SJCRH30 (cell line): ENCODE data around the gene TPX2. TPM values are rescaled to one million over a fixed set of nuclear protein-coding genes. Genes with fewer than 3 reads are reported as not detected.

ENCODE experiments used
- DNase-seq, 2 experiments: peaks; one replicate each; pipeline ENCODE4 v3.0.0-alpha.2; 2015 to 2020
- H3K27ac ChIP-seq: fragments of 250-450 bp; sonication (Bioruptor Pico); 2 replicates; pipeline ENCODE4 v1.5.1; 2020; ENCODE audit warnings: mild to moderate bottlenecking, moderate library complexity
- H3K27me3 ChIP-seq: fragments of 250-450 bp; sonication (Bioruptor Pico); 2 replicates; pipeline ENCODE4 v1.5.1; 2020; ENCODE audit warnings: mild to moderate bottlenecking, moderate library complexity
- H3K36me3 ChIP-seq: fragments of 250-450 bp; sonication (Bioruptor Pico); 2 replicates; pipeline ENCODE4 v1.5.1; 2020; ENCODE audit warnings: mild to moderate bottlenecking, moderate library complexity
- H3K4me1 ChIP-seq: fragments of 250-450 bp; sonication (Bioruptor Pico); 2 replicates; pipeline ENCODE4 v1.5.1; 2020; ENCODE audit warnings: mild to moderate bottlenecking, moderate library complexity
- H3K4me3 ChIP-seq: fragments of 250-450 bp; sonication (Bioruptor Pico); 2 replicates; pipeline ENCODE4 v1.5.1; 2020; ENCODE audit warnings: mild to moderate bottlenecking, moderate library complexity
- H3K9me3 ChIP-seq: fragments of 250-450 bp; sonication (Bioruptor Pico); replicated peaks from 2 replicates; pipeline ENCODE4 v1.5.1; 2020; ENCODE audit warnings: mild to moderate bottlenecking, moderate library complexity
- total RNA-seq: library from RNA; depleted of rRNA; stranded (reverse); fragments of >200 nt; shearing (Covaris generic); gene quantifications from 2 replicates; pipeline ENCODE4 v1.2.3, GENCODE V29; 2014

TPX2 gene
- total RNA-seq, 1 experiment from 2014 or later = 237 TPM

- Histone ChIP-seq H3K4me1 (peaks cover 54% of the 10 kb centered on the region), H3K9me3 (no peaks in the 10 kb centered on the region), H3K4me3 (peak overlapping the region; percentile 13), H3K27me3 (no peaks in the 10 kb centered on the region), H3K36me3 (no peaks in the 10 kb centered on the region), H3K27ac (peak overlapping the region; percentile 90)
- peak; percentile 93 to 98 for DNase-seq
Observed at GRCh38 chr20:31833130-31833930, 94.2 kb downstream of the TPX2 start.

- H3K27ac ChIP-seq = peak overlapping the region; percentile 90
Observed at GRCh38 chr20:31833931-31834521, 94.9 kb downstream of the TPX2 start.

DNA sequence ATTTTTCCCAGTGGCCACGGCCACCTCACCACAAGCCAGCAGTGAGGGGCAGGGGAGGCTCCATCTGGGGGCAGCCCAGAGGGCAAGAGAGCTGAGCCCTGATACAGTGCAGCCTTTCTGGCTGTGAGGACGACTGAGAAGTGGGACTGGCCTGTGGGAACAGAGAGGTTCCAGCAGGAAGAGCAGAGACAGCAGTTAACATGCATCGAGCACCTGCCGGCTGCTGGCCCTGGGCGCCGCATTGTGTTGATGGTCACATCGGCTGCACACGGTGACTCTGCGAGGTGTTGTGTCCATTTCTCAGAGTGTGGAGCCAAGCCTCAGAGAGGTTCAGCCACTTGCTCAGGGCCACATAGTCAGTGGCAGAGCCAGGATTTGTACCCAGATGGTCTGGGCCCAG is 96.5 kb downstream of the TPX2 start:
- Histone ChIP-seq H3K4me1 (peaks cover 72% of the 10 kb centered on the region), H3K27me3 (no peaks in the 10 kb centered on the region), H3K9me3 (no peaks in the 10 kb centered on the region), H3K4me3 (no peak overlapping the region), H3K27ac (peak overlapping the region; percentile 90), H3K36me3 (no peaks in the 10 kb centered on the region)
- DNase-seq = peak; percentile 61 to 74

More at GRCh38 chr20:31833931-31834521, 94.9 kb downstream of the TPX2 start:
- Histone ChIP-seq H3K36me3 (no peaks in the 10 kb centered on the region), H3K9me3 (no peaks in the 10 kb centered on the region), H3K4me3 (peak overlapping the region; percentile 13), H3K27me3 (no peaks in the 10 kb centered on the region), H3K4me1 (peaks cover 60% of the 10 kb centered on the region)
- peak; percentile 97 for DNase-seq

DNA sequence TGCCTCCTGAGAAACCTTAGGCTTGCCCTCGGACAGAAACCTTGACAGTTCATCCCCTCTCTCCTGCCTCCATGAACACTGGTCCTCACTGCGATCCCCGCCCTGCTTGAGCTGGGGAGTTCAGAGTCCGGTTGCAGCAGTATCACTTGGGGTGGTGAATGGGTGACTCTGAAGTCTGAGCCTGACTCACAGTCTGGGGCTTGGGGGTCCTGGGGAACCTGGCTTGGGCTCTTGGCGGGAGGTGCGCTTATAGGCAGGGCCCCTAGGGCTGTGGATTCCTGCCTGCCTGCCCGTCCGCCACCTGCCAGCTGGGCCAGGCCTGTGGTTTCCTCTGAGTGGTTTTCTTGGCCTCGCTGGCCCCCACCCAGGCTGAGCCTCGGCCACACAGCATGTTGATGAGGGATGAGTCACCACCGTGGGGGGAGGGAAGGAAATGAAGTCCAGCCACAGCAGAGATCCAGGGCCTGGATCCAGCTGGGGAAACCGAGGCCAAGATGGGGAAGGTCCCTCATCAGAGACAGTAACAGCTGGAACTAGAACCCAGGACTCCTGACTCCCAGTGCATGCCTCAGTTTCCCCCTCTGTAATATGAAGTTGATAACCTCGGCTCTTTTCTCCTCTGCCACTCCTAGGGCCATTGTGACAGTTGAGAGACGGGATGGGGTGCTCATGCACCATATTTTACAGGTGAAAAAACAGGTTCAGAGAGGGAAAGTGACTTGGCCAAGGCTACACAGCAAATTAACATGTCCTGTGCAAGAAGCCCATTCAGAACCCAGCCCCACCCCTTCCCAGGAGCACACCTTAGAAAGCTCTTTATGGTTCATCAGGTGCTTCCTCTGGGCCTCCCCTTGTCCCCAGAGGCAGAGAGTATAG is 97.1 kb downstream of the TPX2 start:
- Histone ChIP-seq H3K4me3 (no peak overlapping the region), H3K36me3 (no peaks in the 10 kb centered on the region), H3K27me3 (no peaks in the 10 kb centered on the region), H3K4me1 (peaks cover 79% of the 10 kb centered on the region), H3K27ac (peak overlapping the region; percentile 90), H3K9me3 (no peaks in the 10 kb centered on the region)
- peak; percentile 98 for DNase-seq

- DNase-seq = peak; percentile 55 to 70
- H3K4me1 ChIP-seq = peaks cover 87% of the 10 kb centered on the region
- H3K36me3 ChIP-seq = no peaks in the 10 kb centered on the region
- no peaks in the 10 kb centered on the region for H3K9me3 ChIP-seq
- H3K27me3 ChIP-seq = no peaks in the 10 kb centered on the region
- H3K27ac ChIP-seq = peak overlapping the region; percentile 90
- no peak overlapping the region for H3K4me3 ChIP-seq
Observed at GRCh38 chr20:31836853-31837608, 97.9 kb downstream of the TPX2 start.

DNA sequence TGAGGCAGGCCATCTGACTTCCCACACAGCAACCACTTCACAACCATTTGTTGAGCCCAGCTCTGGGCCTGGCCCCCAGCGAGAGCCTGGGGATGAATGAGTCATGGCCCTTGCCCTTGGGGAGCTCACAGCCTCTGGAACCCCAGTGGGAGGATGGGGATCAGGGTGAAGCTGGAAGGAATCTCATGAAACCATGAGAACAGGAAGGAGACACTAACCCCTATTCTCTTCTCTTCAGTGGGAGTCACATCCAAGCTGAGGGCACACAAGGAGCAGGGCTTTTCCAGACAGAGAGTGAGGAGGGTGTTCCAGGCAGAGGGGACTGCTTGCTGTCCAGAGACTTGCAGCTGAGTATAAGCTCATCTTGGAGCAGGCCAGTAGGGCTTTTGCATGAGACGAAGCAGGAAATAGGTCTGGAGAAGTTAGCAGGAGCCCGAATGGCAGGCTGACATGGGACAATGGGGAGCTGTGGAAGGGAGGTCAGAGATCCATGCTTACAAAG is 98.9 kb downstream of the TPX2 start:
- peak; percentile 76 to 83 for DNase-seq
- no peaks in the 10 kb centered on the region for H3K36me3 ChIP-seq
- H3K27me3 ChIP-seq = no peaks in the 10 kb centered on the region
- peak overlapping the region; percentile 90 for H3K27ac ChIP-seq
- peaks cover 93% of the 10 kb centered on the region for H3K4me1 ChIP-seq
- no peaks in the 10 kb centered on the region for H3K9me3 ChIP-seq
- no peak overlapping the region for H3K4me3 ChIP-seq

DNA sequence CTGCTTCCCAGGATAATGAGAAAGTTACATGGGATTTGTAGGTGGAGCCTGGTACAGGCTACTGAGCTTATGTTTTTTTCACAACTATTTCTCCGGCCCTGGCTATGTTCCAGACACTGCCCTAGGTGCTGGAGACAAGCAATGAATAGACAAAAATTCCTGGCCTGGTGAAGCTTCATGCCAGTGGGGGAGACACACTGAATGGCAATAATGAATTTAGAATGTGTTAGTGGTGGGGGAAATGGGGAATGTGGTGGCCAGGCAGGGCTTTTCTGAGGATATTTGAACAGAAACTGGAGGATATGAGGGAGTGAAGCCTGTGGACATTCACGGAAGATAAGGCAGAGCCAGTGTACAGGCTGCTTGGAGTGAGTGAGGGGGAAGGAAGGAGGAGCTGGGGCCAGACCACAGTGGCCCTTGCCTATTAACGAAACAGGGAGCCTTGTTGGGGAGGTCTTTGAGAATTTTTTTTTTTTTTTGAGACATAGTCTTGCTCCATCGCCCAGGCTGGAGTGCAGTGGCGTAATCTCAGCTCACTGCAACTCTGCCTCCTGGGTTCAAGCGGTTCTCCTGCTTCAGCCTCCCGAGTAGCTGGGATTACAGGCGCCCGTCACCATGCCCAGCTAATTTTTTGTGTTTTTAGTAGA is 99.7 kb downstream of the TPX2 start:
- Histone ChIP-seq H3K4me1 (peaks cover 90% of the 10 kb centered on the region), H3K9me3 (no peaks in the 10 kb centered on the region), H3K27me3 (no peaks in the 10 kb centered on the region), H3K36me3 (no peaks in the 10 kb centered on the region), H3K4me3 (no peak overlapping the region), H3K27ac (no peak overlapping the region; the same call in 1 of the 2 replicates)
- DNase-seq = peak; percentile 52 to 59

DNA sequence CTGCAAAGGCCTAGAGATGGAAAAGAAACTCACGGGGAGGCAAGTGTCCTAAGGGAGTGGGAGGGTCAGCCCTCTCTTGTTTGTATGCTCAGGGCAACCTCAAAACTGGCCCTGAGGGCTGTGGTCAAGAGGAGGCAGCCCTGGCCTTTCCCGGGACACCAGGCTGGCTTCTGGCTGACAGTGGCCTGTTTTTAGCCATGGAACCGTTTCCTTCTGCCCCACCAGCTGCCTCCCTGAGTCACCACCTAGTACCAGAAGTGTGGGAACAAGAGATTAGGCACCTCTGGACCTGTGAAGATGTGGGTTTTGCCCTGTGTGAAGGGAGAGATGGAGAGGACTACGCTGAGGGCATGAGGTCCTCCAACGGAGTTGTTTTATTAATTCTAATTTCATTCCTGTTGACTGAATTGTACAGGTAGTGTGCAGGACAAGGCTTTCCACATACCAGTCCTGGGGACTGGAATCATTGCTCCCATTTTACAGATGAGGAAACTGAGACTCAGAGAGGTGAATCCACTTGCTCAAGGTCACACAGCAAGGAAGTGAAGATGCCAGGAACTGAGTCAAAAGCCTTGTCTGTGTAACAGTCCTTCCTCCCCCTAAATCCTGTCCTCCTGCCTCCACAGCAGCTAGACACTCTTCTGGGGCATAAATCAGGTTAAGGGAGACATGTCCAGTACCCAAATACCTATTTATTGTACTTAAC is 100.8 kb downstream of the TPX2 start:
- Histone ChIP-seq H3K4me1 (peaks cover 80% of the 10 kb centered on the region), H3K9me3 (no peaks in the 10 kb centered on the region), H3K36me3 (no peaks in the 10 kb centered on the region), H3K4me3 (no peak overlapping the region), H3K27ac (peak overlapping the region; percentile 6), H3K27me3 (no peaks in the 10 kb centered on the region)
- DNase-seq = peak; percentile 85 to 86

DNA sequence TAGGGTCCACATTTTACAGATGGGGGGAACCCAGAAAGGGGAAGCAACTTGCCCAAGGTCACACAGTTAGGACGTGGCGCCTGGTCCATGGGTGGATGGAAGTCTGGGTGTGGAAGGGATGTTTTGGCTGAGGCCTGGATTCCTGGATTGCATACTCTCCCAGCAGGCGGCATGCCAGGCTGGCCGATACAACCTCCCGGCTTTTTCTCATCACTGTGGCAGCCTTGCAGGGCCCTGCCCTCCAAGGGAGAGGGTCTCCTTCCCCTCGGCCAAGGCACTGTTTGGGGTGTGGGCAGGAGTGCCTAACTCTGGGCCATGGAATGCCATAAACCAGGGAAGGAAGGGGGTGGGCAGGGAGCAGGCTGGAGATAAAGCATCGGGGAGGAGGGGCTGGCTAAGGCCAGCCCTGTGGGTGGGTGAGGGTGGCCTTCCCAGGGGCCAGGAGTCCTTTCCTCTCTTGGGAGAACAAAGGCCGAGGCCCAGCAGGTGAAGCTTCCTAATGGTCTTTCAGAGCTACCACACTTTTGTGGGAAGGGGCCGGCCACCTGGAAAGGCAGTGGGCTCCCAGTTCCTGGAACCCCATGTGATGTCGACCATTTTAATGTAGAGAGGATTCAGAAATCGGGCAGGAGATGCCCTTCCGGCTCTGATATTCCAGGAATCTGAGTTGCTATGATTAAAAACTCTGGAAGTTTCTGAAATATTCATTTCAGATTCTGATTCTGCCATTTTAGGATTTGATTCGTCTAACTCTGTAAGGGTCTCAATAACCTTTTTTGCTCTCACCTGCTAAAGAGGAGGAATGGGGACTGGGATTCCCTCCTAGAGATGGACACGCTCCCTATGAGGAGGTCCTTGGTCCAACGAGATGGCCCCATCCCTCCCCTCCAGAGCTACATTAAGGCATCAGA is 102.1 kb downstream of the TPX2 start:
- Histone ChIP-seq H3K4me3 (no peak overlapping the region), H3K27me3 (no peaks in the 10 kb centered on the region), H3K36me3 (no peaks in the 10 kb centered on the region), H3K9me3 (no peaks in the 10 kb centered on the region), H3K4me1 (peaks cover 73% of the 10 kb centered on the region), H3K27ac (peak overlapping the region; percentile 71; the same call in 1 of the 2 replicates)
- DNase-seq = no peak

- H3K27ac ChIP-seq = peak overlapping the region; percentile 71; the same call in 1 of the 2 replicates
- H3K9me3 ChIP-seq = no peaks in the 10 kb centered on the region
- H3K4me1 ChIP-seq = peaks cover 68% of the 10 kb centered on the region
- peak overlapping the region; percentile 60 for H3K4me3 ChIP-seq
- H3K36me3 ChIP-seq = no peaks in the 10 kb centered on the region
- no peaks in the 10 kb centered on the region for H3K27me3 ChIP-seq
- DNase-seq = peak; percentile 58 to 74
Observed at GRCh38 chr20:31841928-31842327, 102.8 kb downstream of the TPX2 start.

DNA sequence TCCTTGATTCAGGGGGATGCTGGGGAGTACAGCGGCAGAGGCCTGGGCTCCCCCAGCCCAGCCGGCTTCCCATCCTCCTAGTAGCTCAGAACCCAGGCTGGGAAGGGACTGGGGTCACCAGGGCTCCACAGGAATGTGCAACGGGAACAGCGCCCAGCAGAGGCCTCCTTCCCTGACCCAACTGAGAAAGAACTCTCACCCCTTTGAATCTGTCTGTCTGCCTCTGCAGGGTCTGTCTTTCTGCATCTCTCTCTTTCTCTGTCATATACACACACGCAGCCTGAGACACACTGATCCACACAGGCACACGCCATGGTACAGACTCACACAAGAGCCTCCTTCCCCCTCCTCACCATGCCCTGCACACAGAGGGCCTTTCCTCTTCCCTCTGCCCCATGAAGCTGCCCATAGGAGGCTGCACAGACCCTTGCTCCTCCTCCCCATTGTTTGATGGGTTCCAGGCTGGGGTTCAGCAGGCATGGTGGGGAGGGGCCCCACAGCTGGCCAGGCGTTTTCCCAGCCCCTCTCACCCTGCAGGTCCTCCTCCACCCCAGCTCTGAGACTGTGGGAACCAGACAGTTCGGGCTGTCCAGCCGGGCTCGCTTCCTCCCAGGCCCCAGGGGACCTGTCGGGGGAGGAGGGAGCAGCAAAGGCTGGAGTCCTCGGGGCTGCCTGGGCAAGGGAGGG is 103.5 kb downstream of the TPX2 start:
- DNase-seq = peak; percentile 70 to 77
- Histone ChIP-seq H3K9me3 (no peaks in the 10 kb centered on the region), H3K4me1 (peaks cover 62% of the 10 kb centered on the region), H3K4me3 (peak overlapping the region; percentile 60), H3K36me3 (no peaks in the 10 kb centered on the region), H3K27me3 (no peaks in the 10 kb centered on the region), H3K27ac (peak overlapping the region; percentile 71)

DNA sequence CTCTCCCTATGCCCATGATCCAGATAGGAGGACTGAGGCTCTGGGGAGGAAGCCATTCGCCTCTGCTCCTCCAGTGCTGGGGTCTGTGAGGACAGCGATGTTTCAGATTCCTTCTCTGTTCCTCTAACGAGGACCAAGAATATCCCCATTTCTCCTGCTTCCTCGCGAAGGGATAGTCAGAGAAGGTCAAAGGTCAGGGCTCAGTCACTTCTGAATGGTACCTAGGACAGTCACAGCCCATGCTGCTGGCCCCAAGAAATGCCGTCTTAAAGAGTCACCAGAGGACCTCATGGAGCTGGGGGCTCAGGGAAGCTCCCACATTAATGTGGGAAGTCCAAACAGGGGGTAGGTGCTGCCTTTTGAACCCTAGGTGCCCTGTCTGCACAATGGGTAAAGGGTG is 104.2 kb downstream of the TPX2 start:
- Histone ChIP-seq H3K27ac (peak overlapping the region; percentile 71), H3K4me3 (peak overlapping the region; percentile 60), H3K36me3 (no peaks in the 10 kb centered on the region), H3K9me3 (no peaks in the 10 kb centered on the region), H3K27me3 (no peaks in the 10 kb centered on the region), H3K4me1 (peaks cover 55% of the 10 kb centered on the region)
- DNase-seq = no peak
